Spleen (tissue), 11 donors: ENCODE data around the gene OBSCN. TPM values are rescaled to one million over a fixed set of nuclear protein-coding genes. Genes with fewer than 3 reads are reported as not detected.
A peak's percentile ranks its signal among the peaks of the same experiment; 100 is the strongest.

Experiments
- DNase-seq: peaks from one replicate; pipeline ENCODE4 v3.0.0-alpha.2; 2020
- H3K27ac ChIP-seq, 8 donors: fragments of 200-600 bp; sonication (generic) in 7 of 8; 1 replicate in 4 of 8; 2 replicates in 4 of 8; pipeline versions ENCODE4 v1.5.0 to v1.8.0; 2016 to 2021; ENCODE audit warnings: inconsistent platforms in 4 of 8, mild to moderate bottlenecking in 4 of 8, moderate library complexity in 1 of 8
- H3K27me3 ChIP-seq, 7 donors: fragments of 200-600 bp; sonication (generic) in 6 of 7; replicated peaks in 1 of 7; 1 replicate in 4 of 7; 2 replicates in 3 of 7; pipeline versions ENCODE4 v1.5.0 to v1.8.0; 2016 to 2021; ENCODE audit warnings: inconsistent platforms in 3 of 7, mild to moderate bottlenecking in 1 of 7
- H3K36me3 ChIP-seq, 6 donors: fragments of 200-600 bp; sonication (generic) in 5 of 6; 1 replicate in 4 of 6; 2 replicates in 2 of 6; pipeline versions ENCODE4 v1.5.0 to v1.8.0; 2016 to 2021; ENCODE audit warnings: inconsistent platforms in 2 of 6
- H3K4me1 ChIP-seq, 6 donors: fragments of 200-600 bp; sonication (generic) in 5 of 6; 1 replicate in 3 of 6; 2 replicates in 3 of 6; pipeline versions ENCODE4 v1.5.0 to v1.8.0; 2016 to 2021; ENCODE audit warnings: inconsistent platforms in 3 of 6
- H3K4me3 ChIP-seq, 8 donors: fragments of 200-600 bp; sonication (generic) in 7 of 8; 1 replicate in 4 of 8; 2 replicates in 4 of 8; pipeline versions ENCODE4 v1.5.0 to v1.8.0; 2016 to 2021; ENCODE audit warnings: inconsistent platforms in 4 of 8, mild to moderate bottlenecking in 4 of 8, moderate library complexity in 2 of 8
- H3K9me3 ChIP-seq, 8 donors: fragments of 200-600 bp; sonication (generic) in 7 of 8; 1 replicate in 4 of 8; 2 replicates in 4 of 8; pipeline versions ENCODE4 v1.5.0 to v1.8.0; 2016 to 2021; ENCODE audit warnings: inconsistent platforms in 4 of 8
- CTCF ChIP-seq, 11 experiments: fragments of 200-600 bp in 7 of 11; fragments of 450-650 bp in 4 of 11; sonication (generic) in 4 of 11; IDR thresholded peaks in 8 of 11; conservative IDR thresholded peaks in 3 of 11; 1 replicate in 7 of 11; 2 replicates in 4 of 11; pipeline versions ENCODE4 v1.4.0 to v1.8.0; 2016 to 2021; ENCODE audit warnings: antibody characterized with exemption in 11 of 11, inconsistent platforms in 4 of 11, mild to moderate bottlenecking in 1 of 11
- POLR2A ChIP-seq, 3 donors: fragments of 450-650 bp; IDR thresholded peaks; one replicate each; pipeline ENCODE4 v1.5.1; 2017; ENCODE audit warnings: antibody characterized with exemption in 3 of 3, mild to moderate bottlenecking in 1 of 3
- POLR2AphosphoS5 ChIP-seq, 3 donors: sonication (generic); formaldehyde crosslinking; IDR thresholded peaks; one replicate each; pipeline ENCODE4 v1.5.1; 2017; ENCODE audit warnings: antibody characterized with exemption in 3 of 3
- WGBS, 5 donors: extraction: QIAGEN DNeasy Blood & Tissue Kit in 3 of 5; methylation state at CpG; one replicate each; pipeline versions ENCODE4 v1.1.5 to v1.1.7; 2013 to 2018; 5-methylcytosine and 5-hydroxymethylcytosine counted together
- intact Hi-C: fragments of 100-400 bp; cut with DNase I; formaldehyde crosslinking; loops from one replicate; pipeline ENCODE4 v1.15.0; 2023; ENCODE audit warnings: low total_unique reads
- polyA plus RNA-seq, 3 donors: library from polyadenylated mRNA; stranded (reverse); fragments of 200-250 nt; gene quantifications; one replicate each; pipeline ENCODE4 v1.2.1, GENCODE V29; 2013
- total RNA-seq, 7 donors: library from RNA; depleted of rRNA in 3 of 7; stranded (reverse); fragments of >200 nt in 3 of 7; fragmentation: NEBNext Ultra II Directional in 4 of 7; extraction: Animal tissue kit (Norgen Biotek cat#: 25700) in 4 of 7; gene quantifications; one replicate each; pipeline versions ENCODE4 v1.1.0 to v1.2.1, GENCODE V29; 2016 to 2021
- donor health status: healthy with polysubstance abuse.
- donor health status: DM: no; HTN: no; CAD: no; lungs with moderate emphysema.
- donor health status: DM: no; HTN: no; CAD: no.
- donor health status: Bipolar disorder and iron deficiency.
- donor health status: healthy.
- donor health status: DM: no; HTN: no; CAD: no.
- donor health status: DM: yes; HTN: yes; CAD: no.

The OBSCN gene
- total and polyA plus RNA-seq, 10 donors = 12.6 to 71.7 (median 41.9) TPM

DNA sequence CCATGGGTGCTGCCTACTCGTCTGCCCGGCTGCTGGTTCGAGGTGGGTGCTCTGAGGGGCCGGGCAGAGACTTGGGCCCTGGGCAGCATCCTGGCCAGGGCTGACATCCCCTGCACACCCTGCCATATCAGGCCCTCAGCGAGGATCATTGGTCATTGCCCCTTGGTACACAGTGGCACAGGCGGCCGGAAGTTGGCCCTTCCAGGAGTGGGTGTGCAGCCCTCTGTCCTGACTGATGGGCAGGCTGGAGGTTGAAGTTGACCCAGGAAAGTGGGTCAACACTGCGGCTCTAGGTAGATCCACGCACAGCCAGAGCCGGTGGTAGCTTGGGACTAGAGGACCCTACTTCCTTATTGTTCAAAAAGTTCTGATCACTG is 125.9 kb downstream of the OBSCN start:
- Histone ChIP-seq H3K9me3 (no peaks in the 10 kb centered on the region), H3K4me3 (no peak overlapping the region), H3K4me1 (no peaks in the 10 kb centered on the region), H3K27ac (no peak overlapping the region), H3K27me3 (no peaks in the 10 kb centered on the region), H3K36me3 (peaks cover 0 to 60% (median 12%) of the 10 kb centered on the region in 6 donors)
- intact Hi-C loops = no loop called here
- WGBS, 5 donors = 92 to 100% (median 94%) methylated on average over 4 to 10 of the region's 10 CpGs
- DNase-seq = peak; percentile 68
- TF ChIP-seq POLR2AphosphoS5 (IDR thresholded peaks at IDR 0.05) = no peak
- TF ChIP-seq CTCF (IDR thresholded peaks at IDR 0.05 in 8 of 11, conservative IDR thresholded peaks at IDR 0.05 in 3 of 11) = no peak
- TF ChIP-seq POLR2A (IDR thresholded peaks at IDR 0.05) = no peak

DNA sequence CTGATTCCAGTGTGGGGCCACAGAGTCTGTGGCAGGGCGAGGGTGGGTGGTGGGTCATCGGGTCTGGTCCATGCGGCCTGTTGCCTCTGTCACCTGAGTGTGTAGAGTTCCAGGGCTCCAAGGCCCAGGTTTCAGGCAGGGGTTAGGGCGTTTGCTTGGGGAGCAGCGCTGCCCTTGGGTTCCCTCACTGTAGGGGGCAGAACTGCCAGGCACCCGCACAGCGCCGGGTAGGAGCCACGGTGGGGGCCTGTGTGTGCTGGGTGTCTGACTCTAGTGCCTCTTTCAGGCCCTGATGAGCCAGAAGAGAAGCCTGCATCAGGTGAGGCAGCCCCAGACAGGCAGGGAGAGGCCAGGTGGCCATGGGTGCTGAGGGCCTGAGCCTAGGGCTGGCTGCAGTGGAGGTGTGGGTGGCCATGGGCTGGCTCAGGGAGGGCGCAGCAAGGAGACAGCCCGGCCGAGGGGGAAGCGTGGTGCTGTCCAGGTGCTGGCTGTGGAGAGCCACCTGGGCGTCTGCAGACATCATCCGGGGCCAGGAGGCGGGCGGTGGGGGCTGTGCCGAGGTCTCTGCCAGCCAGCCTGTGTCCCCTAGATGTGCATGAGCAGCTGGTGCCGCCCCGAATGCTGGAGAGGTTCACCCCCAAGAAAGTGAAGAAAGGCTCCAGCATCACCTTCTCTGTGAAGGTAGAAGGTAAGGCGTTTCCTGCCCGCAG is 126.5 kb downstream of the OBSCN start:
- intact Hi-C loops = no loop called here
- Histone ChIP-seq H3K27ac (no peak overlapping the region), H3K4me3 (no peak overlapping the region), H3K27me3 (no peaks in the 10 kb centered on the region), H3K4me1 (no peaks in the 10 kb centered on the region), H3K9me3 (no peaks in the 10 kb centered on the region), H3K36me3 (peaks cover 0 to 67% (median 15%) of the 10 kb centered on the region in 6 donors)
- TF ChIP-seq POLR2AphosphoS5 (IDR thresholded peaks at IDR 0.05) (no peak), CTCF (IDR thresholded peaks at IDR 0.05 in 8 of 11, conservative IDR thresholded peaks at IDR 0.05 in 3 of 11) (no peak), POLR2A (IDR thresholded peaks at IDR 0.05) (no peak)
- 91 to 97% (median 94%) methylated on average over 15 to 22 of the region's 22 CpGs for WGBS, 5 donors
- no peak for DNase-seq

DNA sequence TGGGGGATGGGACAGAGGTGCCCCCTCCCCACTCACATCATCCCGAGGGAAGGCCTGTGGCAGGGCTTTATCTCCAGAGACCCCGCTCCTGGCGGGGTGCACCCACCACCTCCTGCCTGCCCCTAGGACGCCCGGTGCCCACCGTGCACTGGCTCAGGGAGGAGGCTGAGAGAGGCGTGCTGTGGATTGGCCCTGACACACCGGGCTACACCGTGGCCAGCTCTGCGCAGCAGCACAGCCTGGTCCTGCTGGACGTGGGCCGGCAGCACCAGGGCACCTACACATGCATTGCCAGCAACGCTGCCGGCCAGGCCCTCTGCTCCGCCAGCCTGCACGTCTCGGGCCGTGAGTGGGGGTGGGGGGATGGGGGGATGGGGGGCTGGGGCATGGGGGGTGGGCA is 127.1 kb downstream of the OBSCN start:
- intact Hi-C loops = no loop called here
- Histone ChIP-seq H3K9me3 (no peaks in the 10 kb centered on the region), H3K27ac (no peak overlapping the region), H3K27me3 (no peaks in the 10 kb centered on the region), H3K4me1 (no peaks in the 10 kb centered on the region), H3K36me3 (peaks cover 0 to 73% (median 17%) of the 10 kb centered on the region in 6 donors), H3K4me3 (no peak overlapping the region)
- WGBS, 5 donors = 90 to 94% (median 92%) methylated on average over 10 to 18 of the region's 18 CpGs
- TF ChIP-seq POLR2A (IDR thresholded peaks at IDR 0.05) (no peak), CTCF (IDR thresholded peaks at IDR 0.05 in 8 of 11, conservative IDR thresholded peaks at IDR 0.05 in 3 of 11) (no peak), POLR2AphosphoS5 (IDR thresholded peaks at IDR 0.05) (no peak)
- DNase-seq = no peak

DNA sequence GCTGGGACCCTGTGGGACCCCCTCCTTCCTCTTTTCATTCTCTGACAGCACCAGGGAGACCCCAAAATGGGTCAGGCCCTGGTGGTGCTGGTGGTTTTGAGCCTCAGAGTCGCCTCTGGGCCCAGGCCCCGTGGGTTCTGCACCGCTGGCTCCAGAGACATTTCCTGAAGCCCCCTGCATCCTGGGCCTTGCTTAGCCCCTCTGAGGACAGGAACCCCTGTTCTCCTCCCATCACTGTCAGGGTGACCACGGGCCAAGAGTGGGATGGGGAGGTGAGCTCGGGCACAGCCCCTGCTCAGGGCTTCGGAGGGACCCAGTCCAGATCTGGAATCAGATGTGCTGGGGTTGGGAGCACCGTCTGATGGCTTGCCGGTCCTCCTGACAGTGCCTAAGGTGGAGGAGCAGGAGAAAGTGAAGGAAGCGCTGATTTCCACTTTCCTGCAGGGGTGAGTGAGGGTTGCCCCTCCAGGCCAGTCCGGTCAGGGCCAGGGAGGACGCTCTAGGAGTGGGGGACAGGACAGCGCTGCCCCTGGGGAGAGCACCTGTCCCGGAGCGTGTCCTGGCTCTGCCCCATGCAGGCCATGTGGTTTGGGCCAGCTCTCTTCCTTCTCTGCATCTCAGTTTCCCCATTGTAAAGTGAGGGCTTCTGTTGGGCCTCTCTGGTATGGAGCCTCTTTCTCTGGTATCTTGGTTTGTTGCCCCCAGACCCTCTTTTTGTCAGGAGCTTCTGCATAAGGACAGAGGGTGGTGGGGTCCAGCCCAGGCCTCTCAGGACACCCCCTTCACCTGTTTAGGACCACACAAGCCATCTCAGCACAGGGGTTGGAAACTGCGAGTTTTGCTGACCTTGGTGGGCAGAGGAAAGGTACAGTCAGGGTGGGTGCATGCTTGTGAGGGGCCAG is 127.8 kb downstream of the OBSCN start:
- TF ChIP-seq POLR2AphosphoS5 (IDR thresholded peaks at IDR 0.05) (no peak), CTCF (IDR thresholded peaks at IDR 0.05 in 8 of 11, conservative IDR thresholded peaks at IDR 0.05 in 3 of 11) (no peak), POLR2A (IDR thresholded peaks at IDR 0.05) (no peak)
- no peak for DNase-seq

More for the DNA sequence above, 127.8 kb downstream of the OBSCN start:
- Histone ChIP-seq H3K36me3 (peaks cover 0 to 80% (median 17%) of the 10 kb centered on the region in 6 donors), H3K4me3 (no peak overlapping the region), H3K4me1 (no peaks in the 10 kb centered on the region), H3K27ac (no peak overlapping the region), H3K9me3 (no peaks in the 10 kb centered on the region), H3K27me3 (no peaks in the 10 kb centered on the region)
- WGBS, 5 donors = 86 to 93% (median 88%) methylated on average over 12 to 15 of the region's 15 CpGs
- intact Hi-C loops = no loop called here
